Esophagus squamous epithelium (tissue), 5 donors: Measurements from ENCODE around the gene PRKCE. TPM values are rescaled to one million over a fixed set of nuclear protein-coding genes. Genes with fewer than 3 reads are reported as not detected.

Experiments
- DNase-seq: peaks from one replicate; lab custom pipeline; 2025; lab: John Stamatoyannopoulos, UW
- H3K27ac ChIP-seq, 4 donors: fragments of 200-600 bp; sonication (generic); one replicate each; pipeline ENCODE4 v1.5.1; 2016 to 2019; ENCODE audit warnings: mild to moderate bottlenecking in 1 of 4
- H3K27me3 ChIP-seq, 4 donors: fragments of 200-600 bp; sonication (generic); 1 replicate in 3 of 4; 2 replicates in 1 of 4; pipeline versions ENCODE4 v1.5.1 to v1.6.0; 2017 to 2021; ENCODE audit warnings: antibody characterized with exemption in 1 of 4
- H3K36me3 ChIP-seq, 3 donors: fragments of 200-600 bp; sonication (generic); one replicate each; pipeline ENCODE4 v1.5.1; 2016 to 2019
- H3K4me1 ChIP-seq, 3 donors: fragments of 200-600 bp; sonication (generic); one replicate each; pipeline ENCODE4 v1.5.1; 2017 to 2019
- H3K4me3 ChIP-seq, 4 donors: fragments of 200-600 bp; sonication (generic); 1 replicate in 3 of 4; 2 replicates in 1 of 4; pipeline ENCODE4 v1.5.1; 2016 to 2019; ENCODE audit warnings: mild to moderate bottlenecking in 2 of 4, moderate library complexity in 1 of 4
- H3K9me3 ChIP-seq, 3 donors: fragments of 200-600 bp; sonication (generic); one replicate each; pipeline ENCODE4 v1.5.1; 2016 to 2019
- POLR2A ChIP-seq, 4 donors: fragments of 450-650 bp; IDR thresholded peaks; one replicate each; pipeline ENCODE4 v1.6.1; 2017; ENCODE audit warnings: antibody characterized with exemption in 4 of 4, mild to moderate bottlenecking in 4 of 4, moderate library complexity in 3 of 4
- WGBS, 2 donors: methylation state at CpG; one replicate each; pipeline ENCODE4 v1.1.5; 2018; 5-methylcytosine and 5-hydroxymethylcytosine counted together
- intact Hi-C: fragments of 100-400 bp; cut with DNase I; formaldehyde crosslinking; loops from one replicate; pipeline ENCODE4 v1.15.0; 2022
- total RNA-seq, 4 donors: library from RNA; depleted of rRNA; stranded (reverse); fragments of >200 nt; gene quantifications; one replicate each; pipeline ENCODE4 v1.1.0, GENCODE V29; 2016
- TF ChIP-seq, protein P1 (sequence below), 6 experiments: fragments of 450-650 bp in 4 of 6; fragments of 200-600 bp in 2 of 6; sonication (generic) in 2 of 6; IDR thresholded peaks; one replicate each; pipeline ENCODE4 v1.5.1; 2016 to 2019; ENCODE audit warnings: antibody characterized with exemption in 6 of 6, mild to moderate bottlenecking in 4 of 6, moderate library complexity in 4 of 6
- donor health status: DM: yes; HTN: yes; CAD: no.

The PRKCE gene
- total RNA-seq, 4 donors from 2014 or later, result 6.5 to 13.7 (median 9.9) TPM

DNA sequence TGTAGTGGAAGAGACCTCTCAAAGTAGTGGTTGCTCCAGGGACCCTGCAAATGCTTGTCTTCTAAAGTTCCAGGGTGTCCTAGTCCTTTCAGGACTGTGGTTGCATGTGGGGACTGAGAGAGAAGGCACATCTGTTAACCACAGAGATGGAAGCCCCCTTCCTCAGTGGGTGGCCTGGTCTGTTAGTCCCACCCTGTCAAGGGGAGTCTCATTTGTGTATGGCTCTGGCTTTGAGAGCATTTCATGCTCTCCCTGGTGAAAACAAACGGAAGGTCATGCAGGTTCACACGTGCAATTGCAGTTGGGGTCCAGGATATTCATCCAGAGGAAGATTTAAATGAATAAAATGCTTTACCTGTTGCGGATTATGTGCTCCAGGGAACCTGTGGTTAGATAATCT lies 219.6 kb downstream of the PRKCE start:
- no peak overlapping the region for H3K27ac ChIP-seq
- intact Hi-C loops, result no loop called here
- DNase-seq, result no peak
- H3K27me3 ChIP-seq, result no peaks in the 10 kb centered on the region
- H3K36me3 ChIP-seq, result no peaks in the 10 kb centered on the region
- peaks cover 0 to under 1% (median 0%) of the 10 kb centered on the region in 3 donors for H3K9me3 ChIP-seq
- H3K4me3 ChIP-seq, result no peak overlapping the region
- 72 to 81% methylated on average over 2 of the region's 3 CpGs for WGBS, 2 donors
- peaks cover 0 to 18% (median 11%) of the 10 kb centered on the region in 3 donors for H3K4me1 ChIP-seq
- TF ChIP-seq POLR2A (IDR thresholded peaks at IDR 0.05), result no peak
- TF ChIP-seq, protein P1, sequence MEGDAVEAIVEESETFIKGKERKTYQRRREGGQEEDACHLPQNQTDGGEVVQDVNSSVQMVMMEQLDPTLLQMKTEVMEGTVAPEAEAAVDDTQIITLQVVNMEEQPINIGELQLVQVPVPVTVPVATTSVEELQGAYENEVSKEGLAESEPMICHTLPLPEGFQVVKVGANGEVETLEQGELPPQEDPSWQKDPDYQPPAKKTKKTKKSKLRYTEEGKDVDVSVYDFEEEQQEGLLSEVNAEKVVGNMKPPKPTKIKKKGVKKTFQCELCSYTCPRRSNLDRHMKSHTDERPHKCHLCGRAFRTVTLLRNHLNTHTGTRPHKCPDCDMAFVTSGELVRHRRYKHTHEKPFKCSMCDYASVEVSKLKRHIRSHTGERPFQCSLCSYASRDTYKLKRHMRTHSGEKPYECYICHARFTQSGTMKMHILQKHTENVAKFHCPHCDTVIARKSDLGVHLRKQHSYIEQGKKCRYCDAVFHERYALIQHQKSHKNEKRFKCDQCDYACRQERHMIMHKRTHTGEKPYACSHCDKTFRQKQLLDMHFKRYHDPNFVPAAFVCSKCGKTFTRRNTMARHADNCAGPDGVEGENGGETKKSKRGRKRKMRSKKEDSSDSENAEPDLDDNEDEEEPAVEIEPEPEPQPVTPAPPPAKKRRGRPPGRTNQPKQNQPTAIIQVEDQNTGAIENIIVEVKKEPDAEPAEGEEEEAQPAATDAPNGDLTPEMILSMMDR (IDR thresholded peaks at IDR 0.05), result no peak

DNA sequence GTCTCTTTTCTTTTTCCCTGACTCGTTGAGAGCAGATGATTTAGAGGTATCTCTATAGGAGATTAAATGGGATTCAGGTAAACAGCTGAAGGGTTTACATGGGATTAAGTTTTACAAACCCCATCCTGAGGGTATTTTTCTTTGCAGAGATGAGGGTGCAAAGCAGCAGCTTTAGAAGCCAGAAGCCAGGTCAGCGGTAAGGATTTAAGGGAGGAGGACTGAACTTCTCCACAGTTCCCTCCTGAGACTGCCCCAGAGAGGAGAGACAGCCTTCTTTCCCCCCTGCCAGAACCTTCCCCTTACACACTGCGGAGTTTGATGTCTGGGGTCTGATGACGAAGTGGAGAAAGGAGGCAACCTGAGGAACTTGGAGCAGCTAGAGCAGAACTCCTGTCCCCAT lies 220.1 kb downstream of the PRKCE start:
- peaks cover 0 to 18% (median 11%) of the 10 kb centered on the region in 3 donors for H3K4me1 ChIP-seq
- no peak for DNase-seq
- intact Hi-C loops, result no loop called here
- TF ChIP-seq, protein P1 (IDR thresholded peaks at IDR 0.05), result no peak
- TF ChIP-seq POLR2A (IDR thresholded peaks at IDR 0.05), result no peak
- no peak overlapping the region for H3K4me3 ChIP-seq
- H3K36me3 ChIP-seq, result no peaks in the 10 kb centered on the region
- no peak overlapping the region for H3K27ac ChIP-seq
- WGBS, 2 donors, result 64 to 67% methylated on average over 3 to 4 of the region's 4 CpGs
- H3K9me3 ChIP-seq, result peaks cover 0 to 6% (median 4%) of the 10 kb centered on the region in 3 donors
- H3K27me3 ChIP-seq, result no peaks in the 10 kb centered on the region

DNA sequence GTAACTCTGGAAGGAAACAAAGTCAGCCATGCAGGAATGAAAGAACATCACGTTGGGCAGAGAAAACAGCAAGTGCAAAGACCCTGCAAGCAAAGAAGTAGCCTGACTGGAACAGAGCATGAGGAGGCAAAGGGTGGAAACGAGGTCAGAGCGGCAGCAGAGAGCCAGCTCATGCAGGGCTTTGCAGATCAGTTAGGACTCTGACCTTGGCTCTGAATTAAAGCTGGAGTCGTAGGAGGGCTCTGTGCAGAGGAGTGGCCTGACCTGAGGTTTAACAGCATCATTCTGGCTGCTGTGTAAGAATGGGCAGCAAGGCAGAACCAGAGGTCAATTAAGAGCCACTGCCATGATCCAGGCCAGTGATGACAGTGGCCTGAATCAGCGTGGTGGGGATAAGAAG lies 220.7 kb downstream of the PRKCE start:
- no peak for DNase-seq
- intact Hi-C loops, result no loop called here
- Histone ChIP-seq H3K4me1 (peaks cover 0 to 18% (median 11%) of the 10 kb centered on the region in 3 donors), H3K36me3 (no peaks in the 10 kb centered on the region), H3K9me3 (peaks cover 0 to 8% (median 4%) of the 10 kb centered on the region in 3 donors), H3K27ac (no peak overlapping the region), H3K4me3 (no peak overlapping the region), H3K27me3 (no peaks in the 10 kb centered on the region)
- no peak for TF ChIP-seq POLR2A (IDR thresholded peaks at IDR 0.05)
- TF ChIP-seq, protein P1 (IDR thresholded peaks at IDR 0.05), result no peak
- WGBS, 2 donors, result 80 to 87% methylated on average over 5 of the region's 5 CpGs

DNA sequence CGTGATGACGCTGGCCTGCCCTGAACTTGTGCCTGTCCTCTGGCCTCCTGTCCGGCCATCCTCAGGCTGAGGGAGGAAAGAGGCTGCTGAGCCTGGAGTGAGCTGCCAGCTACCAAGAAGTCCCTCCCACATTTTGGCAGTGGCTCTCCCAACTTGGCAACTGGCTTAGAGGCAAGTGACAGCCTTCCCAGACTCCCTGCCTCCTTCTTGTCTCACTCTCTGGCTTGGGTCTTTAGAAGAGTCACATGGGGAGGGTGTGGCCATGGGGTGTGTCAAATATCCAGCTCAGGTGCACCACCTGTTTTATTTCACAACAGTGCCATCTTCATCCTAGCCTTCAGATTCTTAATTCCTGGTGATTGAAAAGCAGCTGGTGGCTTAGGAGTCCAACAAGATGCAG lies 222.9 kb downstream of the PRKCE start:
- TF ChIP-seq, protein P1 (IDR thresholded peaks at IDR 0.05), result no peak
- TF ChIP-seq POLR2A (IDR thresholded peaks at IDR 0.05), result no peak
- Histone ChIP-seq H3K4me1 (peaks cover 0 to 18% (median 11%) of the 10 kb centered on the region in 3 donors), H3K27me3 (no peaks in the 10 kb centered on the region), H3K4me3 (no peak overlapping the region), H3K27ac (no peak overlapping the region), H3K9me3 (peaks cover 0 to 8% (median 4%) of the 10 kb centered on the region in 3 donors), H3K36me3 (peaks cover 0 to 11% (median 0%) of the 10 kb centered on the region in 3 donors)
- DNase-seq, result no peak
- 75% methylated on average over 2 of the region's 3 CpGs; no CpG with 5 or more reads in 1 of the 2 donors for WGBS, 2 donors
- intact Hi-C loops, result no loop called here

DNA sequence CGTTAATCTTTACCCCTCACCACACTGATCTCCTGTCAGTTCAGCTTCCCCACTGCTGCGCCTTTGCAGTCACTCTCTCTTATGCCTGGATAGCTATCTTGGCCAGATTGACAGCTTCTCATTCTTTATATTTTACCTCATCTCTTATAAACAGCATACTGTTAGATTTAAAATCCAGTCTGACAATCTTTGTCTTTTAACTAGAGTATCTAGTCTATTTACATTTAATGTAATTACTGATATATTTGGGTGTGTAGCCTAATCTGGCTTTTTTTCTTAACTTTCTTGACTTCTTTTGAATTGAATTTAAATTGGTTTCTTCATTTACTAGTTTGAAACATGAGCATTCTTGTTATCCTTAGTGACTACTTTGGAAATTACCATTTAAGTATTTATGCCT lies 225.1 kb downstream of the PRKCE start:
- TF ChIP-seq POLR2A (IDR thresholded peaks at IDR 0.05), result no peak
- TF ChIP-seq, protein P1 (IDR thresholded peaks at IDR 0.05), result no peak
- DNase-seq, result no peak

More for the DNA sequence above, 225.1 kb downstream of the PRKCE start:
- Histone ChIP-seq H3K27ac (no peak overlapping the region), H3K27me3 (no peaks in the 10 kb centered on the region), H3K9me3 (peaks cover 0 to 8% (median 4%) of the 10 kb centered on the region in 3 donors), H3K4me3 (no peak overlapping the region), H3K4me1 (peaks cover 0 to 18% (median 11%) of the 10 kb centered on the region in 3 donors), H3K36me3 (peaks cover 0 to 13% (median 0%) of the 10 kb centered on the region in 3 donors)
- WGBS, 2 donors, result 91% methylated on average over 2 of the region's 2 CpGs
- intact Hi-C loops, result no loop called here
